Measurements from ENCODE around the gene ZNF462. TPM values are rescaled to one million over a fixed set of nuclear protein-coding genes. Genes with fewer than 3 reads are reported as not detected.

Gene ZNF462
- total RNA-seq, 1 donor from 2014 or later = 25.8 TPM

DNA sequence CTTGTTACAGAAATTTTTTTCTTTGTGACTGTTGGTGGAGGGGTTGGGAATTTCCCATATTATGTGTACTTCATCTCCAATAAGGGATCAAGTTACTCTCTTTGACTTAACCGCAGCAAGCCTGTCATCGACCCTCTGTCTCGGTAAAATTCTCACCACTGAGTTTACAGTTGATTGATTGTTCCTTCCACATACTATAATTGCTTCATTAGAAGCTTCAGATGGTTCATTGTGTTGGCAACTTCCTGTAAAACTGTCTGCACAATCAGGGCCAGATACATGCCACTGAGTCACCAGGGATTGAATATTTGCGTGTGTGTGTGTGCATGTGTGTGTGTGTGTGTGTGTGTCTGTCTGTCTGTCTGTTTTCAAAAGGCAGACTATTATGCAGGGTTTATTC lies 176.6 kb downstream of the ZNF462 start:
- TF ChIP-seq, protein P1, sequence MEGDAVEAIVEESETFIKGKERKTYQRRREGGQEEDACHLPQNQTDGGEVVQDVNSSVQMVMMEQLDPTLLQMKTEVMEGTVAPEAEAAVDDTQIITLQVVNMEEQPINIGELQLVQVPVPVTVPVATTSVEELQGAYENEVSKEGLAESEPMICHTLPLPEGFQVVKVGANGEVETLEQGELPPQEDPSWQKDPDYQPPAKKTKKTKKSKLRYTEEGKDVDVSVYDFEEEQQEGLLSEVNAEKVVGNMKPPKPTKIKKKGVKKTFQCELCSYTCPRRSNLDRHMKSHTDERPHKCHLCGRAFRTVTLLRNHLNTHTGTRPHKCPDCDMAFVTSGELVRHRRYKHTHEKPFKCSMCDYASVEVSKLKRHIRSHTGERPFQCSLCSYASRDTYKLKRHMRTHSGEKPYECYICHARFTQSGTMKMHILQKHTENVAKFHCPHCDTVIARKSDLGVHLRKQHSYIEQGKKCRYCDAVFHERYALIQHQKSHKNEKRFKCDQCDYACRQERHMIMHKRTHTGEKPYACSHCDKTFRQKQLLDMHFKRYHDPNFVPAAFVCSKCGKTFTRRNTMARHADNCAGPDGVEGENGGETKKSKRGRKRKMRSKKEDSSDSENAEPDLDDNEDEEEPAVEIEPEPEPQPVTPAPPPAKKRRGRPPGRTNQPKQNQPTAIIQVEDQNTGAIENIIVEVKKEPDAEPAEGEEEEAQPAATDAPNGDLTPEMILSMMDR (IDR thresholded peaks at IDR 0.05) = no peak
- no peaks in the 10 kb centered on the region for H3K36me3 Mint-ChIP-seq (ENCODE audit: low read depth)
- peaks cover 3% of the 10 kb centered on the region for H3K27me3 Mint-ChIP-seq (ENCODE audit: low read depth)
- H3K27ac Mint-ChIP-seq (ENCODE audit: unreplicated experiment) = no peak overlapping the region
- no peak overlapping the region for H3K4me3 Mint-ChIP-seq (ENCODE audit: unreplicated experiment)
- H3K4me1 Mint-ChIP-seq (ENCODE audit: low read depth) = peaks cover 18% of the 10 kb centered on the region
- no peaks in the 10 kb centered on the region for H3K9me3 Mint-ChIP-seq (ENCODE audit: low read depth)
- DNase-seq (ENCODE audit: low spot score) = no peak

DNA sequence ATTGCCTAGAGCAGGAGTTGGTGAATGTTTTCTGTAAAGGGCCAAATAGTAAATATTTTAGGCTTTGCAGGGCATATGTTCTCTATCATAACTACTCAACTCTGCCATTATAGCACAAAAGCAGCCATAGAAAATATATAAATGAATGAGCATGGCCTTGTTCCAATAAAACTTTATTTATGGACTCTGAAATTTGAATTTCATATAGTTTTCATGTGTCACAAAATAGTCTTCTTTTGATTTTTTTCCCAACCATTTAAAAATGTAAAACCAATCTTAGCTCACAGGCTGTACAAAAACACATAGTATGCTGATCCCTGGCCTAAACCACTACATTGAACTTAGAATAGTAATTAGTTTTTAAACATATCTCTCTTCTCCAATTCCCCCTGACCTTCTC lies 179.6 kb downstream of the ZNF462 start:
- TF ChIP-seq, protein P1 (IDR thresholded peaks at IDR 0.05) = no peak
- H3K9me3 Mint-ChIP-seq (ENCODE audit: low read depth) = no peaks in the 10 kb centered on the region
- peaks cover 18% of the 10 kb centered on the region for H3K4me1 Mint-ChIP-seq (ENCODE audit: low read depth)
- no peak overlapping the region for H3K4me3 Mint-ChIP-seq (ENCODE audit: unreplicated experiment)
- H3K27me3 Mint-ChIP-seq (ENCODE audit: low read depth) = peaks cover 3% of the 10 kb centered on the region
- H3K36me3 Mint-ChIP-seq (ENCODE audit: low read depth) = no peaks in the 10 kb centered on the region
- H3K27ac Mint-ChIP-seq (ENCODE audit: unreplicated experiment) = no peak overlapping the region
- DNase-seq (ENCODE audit: low spot score) = no peak

DNA sequence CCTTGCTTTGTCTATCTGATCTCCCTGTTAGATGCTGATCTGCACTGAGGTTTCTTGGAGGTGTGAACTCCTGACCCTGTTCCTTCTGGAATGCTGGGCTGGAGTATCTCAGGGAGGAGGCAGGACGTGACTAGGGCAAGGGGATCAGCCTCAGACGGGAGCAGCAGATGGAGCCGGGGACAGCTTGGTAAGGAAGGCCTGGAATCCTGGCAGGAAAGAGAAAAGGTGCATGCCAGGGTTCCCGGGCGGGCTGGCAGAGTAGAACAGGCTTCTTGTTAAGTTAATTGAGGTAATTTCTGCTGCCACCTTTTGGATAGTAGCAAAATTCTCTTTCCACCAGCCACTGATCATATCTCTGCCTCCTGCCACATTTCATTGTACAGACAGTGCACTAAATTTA lies 180.9 kb downstream of the ZNF462 start:
- TF ChIP-seq, protein P1 (IDR thresholded peaks at IDR 0.05) = peak; percentile 42
- Mint-ChIP-seq H3K36me3 (ENCODE audit: low read depth) (no peaks in the 10 kb centered on the region), H3K27me3 (ENCODE audit: low read depth) (peaks cover 3% of the 10 kb centered on the region), H3K4me3 (ENCODE audit: unreplicated experiment) (no peak overlapping the region), H3K4me1 (ENCODE audit: low read depth) (peaks cover 26% of the 10 kb centered on the region), H3K9me3 (ENCODE audit: low read depth) (no peaks in the 10 kb centered on the region), H3K27ac (ENCODE audit: unreplicated experiment) (no peak overlapping the region)
- DNase-seq (ENCODE audit: low spot score) = no peak

DNA sequence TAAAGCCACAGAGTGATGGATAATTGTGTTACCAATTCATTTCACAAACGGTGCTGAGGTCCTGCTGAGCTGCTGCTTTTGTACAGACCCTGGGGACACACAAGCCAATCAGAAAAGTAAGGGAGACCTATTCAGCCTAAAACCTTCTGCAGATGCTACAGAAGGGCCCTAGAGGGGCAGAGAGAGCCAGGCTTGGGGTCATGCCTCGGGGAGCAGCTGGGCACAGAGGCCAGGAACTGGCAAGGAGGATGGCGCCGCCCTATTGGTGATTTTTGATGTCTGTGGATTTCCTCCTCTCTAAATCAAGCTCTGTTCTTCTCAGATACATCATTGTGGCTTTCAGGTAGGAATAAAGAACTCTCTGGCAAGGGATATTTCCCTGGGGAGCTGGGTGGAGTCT lies 181.9 kb downstream of the ZNF462 start:
- peaks cover 25% of the 10 kb centered on the region for H3K4me1 Mint-ChIP-seq (ENCODE audit: low read depth)
- no peaks in the 10 kb centered on the region for H3K9me3 Mint-ChIP-seq (ENCODE audit: low read depth)
- H3K36me3 Mint-ChIP-seq (ENCODE audit: low read depth) = no peaks in the 10 kb centered on the region
- no peak overlapping the region for H3K27ac Mint-ChIP-seq (ENCODE audit: unreplicated experiment)
- DNase-seq (ENCODE audit: low spot score) = no peak
- H3K27me3 Mint-ChIP-seq (ENCODE audit: low read depth) = peaks cover 3% of the 10 kb centered on the region
- no peak overlapping the region for H3K4me3 Mint-ChIP-seq (ENCODE audit: unreplicated experiment)
- TF ChIP-seq, protein P1 (IDR thresholded peaks at IDR 0.05) = peak; percentile 50

DNA sequence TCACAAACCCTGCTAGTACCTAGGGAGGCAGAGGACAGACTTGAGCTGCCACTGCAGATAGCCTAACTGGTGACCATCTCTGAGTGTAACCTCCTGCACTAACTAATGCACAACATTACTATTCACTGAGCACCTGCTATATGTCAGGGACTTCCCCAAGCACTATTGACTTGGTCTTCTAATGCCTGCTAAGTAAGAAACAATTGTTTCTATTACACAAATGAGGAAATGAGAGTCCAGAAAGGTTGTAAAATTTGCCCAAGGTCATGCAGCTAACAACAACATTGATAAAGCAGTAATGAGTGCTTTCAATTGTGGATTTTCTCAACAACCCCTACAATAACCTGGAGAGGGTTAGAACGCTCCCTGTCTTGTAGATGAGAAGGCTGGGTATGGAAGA lies 183.7 kb downstream of the ZNF462 start:
- peaks cover 34% of the 10 kb centered on the region for H3K4me1 Mint-ChIP-seq (ENCODE audit: low read depth)
- H3K27ac Mint-ChIP-seq (ENCODE audit: unreplicated experiment) = no peak overlapping the region
- H3K9me3 Mint-ChIP-seq (ENCODE audit: low read depth) = no peaks in the 10 kb centered on the region
- H3K27me3 Mint-ChIP-seq (ENCODE audit: low read depth) = no peaks in the 10 kb centered on the region
- TF ChIP-seq, protein P1 (IDR thresholded peaks at IDR 0.05) = no peak
- DNase-seq (ENCODE audit: low spot score) = no peak
- no peaks in the 10 kb centered on the region for H3K36me3 Mint-ChIP-seq (ENCODE audit: low read depth)
- H3K4me3 Mint-ChIP-seq (ENCODE audit: unreplicated experiment) = no peak overlapping the region

Data from chondrocyte (in vitro differentiated cells).